Suprapubic skin (tissue), 3 donors: ENCODE data around the gene AMBRA1.

ENCODE experiments used
- POLR2AphosphoS5 ChIP-seq, 3 donors: sonication (generic); formaldehyde crosslinking; IDR thresholded peaks; one replicate each; pipeline ENCODE4 v1.6.1; 2017; ENCODE audit warnings: antibody characterized with exemption in 3 of 3
- TF ChIP-seq, protein P1 (sequence below), 2 donors: fragments of 200-600 bp in 1 of 2; fragments of 450-650 bp in 1 of 2; sonication (generic) in 1 of 2; IDR thresholded peaks; one replicate each; pipeline ENCODE4 v1.5.1; 2016 to 2019; ENCODE audit warnings: antibody characterized with exemption in 2 of 2, mild to moderate bottlenecking in 1 of 2, moderate library complexity in 1 of 2

DNA sequence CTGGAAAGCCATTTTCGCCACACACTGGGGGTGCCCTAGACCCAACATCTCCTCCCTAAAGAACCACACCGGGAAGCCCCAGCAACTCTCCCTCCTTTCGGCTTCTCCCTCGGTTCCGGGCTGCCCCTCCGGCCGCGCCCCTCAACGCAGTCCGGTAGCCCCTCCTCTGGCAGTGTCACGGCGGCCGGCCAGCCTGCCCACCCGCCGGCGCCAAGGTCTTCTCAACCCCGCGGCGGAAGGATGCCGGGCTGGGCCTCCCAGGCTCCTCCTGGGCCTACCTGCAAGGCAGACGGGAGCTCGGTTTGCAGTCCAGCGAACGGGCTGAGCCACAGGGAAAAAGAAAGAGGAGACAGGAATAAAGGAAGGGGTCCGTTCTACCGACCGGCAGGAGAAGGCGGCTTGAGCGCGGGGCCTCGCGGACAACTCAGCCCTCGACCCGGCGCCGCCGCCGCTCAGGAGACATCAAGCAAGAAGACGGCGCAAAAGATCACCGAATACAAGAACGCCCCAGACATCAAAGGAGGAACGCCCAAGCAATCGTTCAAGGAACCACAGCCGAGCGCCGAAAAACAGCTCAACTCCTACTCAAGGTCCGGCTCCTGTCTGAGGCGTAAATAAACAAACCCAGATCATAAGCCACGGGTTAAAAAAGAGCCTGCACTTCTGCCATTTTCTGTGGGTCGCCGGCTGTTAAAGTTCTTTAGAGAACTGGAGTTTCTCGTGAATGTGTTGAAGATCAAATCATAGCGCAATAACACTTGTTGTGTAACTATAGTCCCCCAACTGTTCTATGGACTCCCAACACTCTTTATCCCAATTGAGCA is at the start of gene AMBRA1:
- TF ChIP-seq, protein P1, sequence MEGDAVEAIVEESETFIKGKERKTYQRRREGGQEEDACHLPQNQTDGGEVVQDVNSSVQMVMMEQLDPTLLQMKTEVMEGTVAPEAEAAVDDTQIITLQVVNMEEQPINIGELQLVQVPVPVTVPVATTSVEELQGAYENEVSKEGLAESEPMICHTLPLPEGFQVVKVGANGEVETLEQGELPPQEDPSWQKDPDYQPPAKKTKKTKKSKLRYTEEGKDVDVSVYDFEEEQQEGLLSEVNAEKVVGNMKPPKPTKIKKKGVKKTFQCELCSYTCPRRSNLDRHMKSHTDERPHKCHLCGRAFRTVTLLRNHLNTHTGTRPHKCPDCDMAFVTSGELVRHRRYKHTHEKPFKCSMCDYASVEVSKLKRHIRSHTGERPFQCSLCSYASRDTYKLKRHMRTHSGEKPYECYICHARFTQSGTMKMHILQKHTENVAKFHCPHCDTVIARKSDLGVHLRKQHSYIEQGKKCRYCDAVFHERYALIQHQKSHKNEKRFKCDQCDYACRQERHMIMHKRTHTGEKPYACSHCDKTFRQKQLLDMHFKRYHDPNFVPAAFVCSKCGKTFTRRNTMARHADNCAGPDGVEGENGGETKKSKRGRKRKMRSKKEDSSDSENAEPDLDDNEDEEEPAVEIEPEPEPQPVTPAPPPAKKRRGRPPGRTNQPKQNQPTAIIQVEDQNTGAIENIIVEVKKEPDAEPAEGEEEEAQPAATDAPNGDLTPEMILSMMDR (IDR thresholded peaks at IDR 0.05): no peak
- peak in 2 of 3 donors; percentile 36 to 63 for TF ChIP-seq POLR2AphosphoS5 (IDR thresholded peaks at IDR 0.05)
